Neural cell (in vitro differentiated cells): Measurements from ENCODE around the gene DNAJB6. TPM values are rescaled to one million over a fixed set of nuclear protein-coding genes. Genes with fewer than 3 reads are reported as not detected.

Source experiments
- H2AFZ ChIP-seq: fragments of 200-600, 300-800 bp; sonication (generic), shearing (Covaris generic); 2 replicates; pipeline ENCODE4 v1.6.0; 2014; ENCODE audit warnings: low read depth, mild to moderate bottlenecking, antibody characterized with exemption, low read length, moderate library complexity
- H3F3A ChIP-seq: fragments of 200-600 bp; shearing (Covaris generic); 2 replicates; pipeline ENCODE4 v1.6.1; 2016; ENCODE audit warnings: mild to moderate bottlenecking, moderate library complexity, mixed read lengths, antibody characterized with exemption, low read length; ENCODE audit not compliant: insufficient read depth, poor library complexity, severe bottlenecking
- H3K27ac ChIP-seq: fragments of 200-600, 300-800 bp; sonication (generic), shearing (Covaris generic); 2 replicates; pipeline ENCODE4 v1.5.1; 2014; ENCODE audit warnings: mild to moderate bottlenecking, low read length, moderate library complexity
- H3K27me3 ChIP-seq: fragments of 300-800, 200-600 bp; sonication (generic), shearing (Covaris generic); 2 replicates; pipeline ENCODE4 v1.6.0; 2014; ENCODE audit warnings: mild to moderate bottlenecking, low read depth, low read length, moderate library complexity; ENCODE audit not compliant: insufficient read depth
- H3K36me3 ChIP-seq: fragments of 300-800, 200-600 bp; sonication (generic), shearing (Covaris generic); 2 replicates; pipeline ENCODE4 v1.5.1; 2014; ENCODE audit warnings: mild to moderate bottlenecking, antibody characterized with exemption, low read length, moderate library complexity; ENCODE audit not compliant: insufficient read depth
- H3K4me2 ChIP-seq: fragments of 300-800, 200-600 bp; sonication (generic), shearing (Covaris generic); 2 replicates; pipeline ENCODE4 v1.6.0; 2014; ENCODE audit warnings: mild to moderate bottlenecking, low read length
- H3K4me3 ChIP-seq: fragments of 300-800, 200-600 bp; sonication (generic), shearing (Covaris generic); 2 replicates; pipeline ENCODE4 v1.5.1; 2014; ENCODE audit warnings: mild to moderate bottlenecking, low read length, moderate library complexity
- H3K79me2 ChIP-seq: fragments of 200-600 bp; shearing (Covaris generic); replicated peaks from 2 replicates; pipeline ENCODE4 v1.6.0; 2014; ENCODE audit warnings: mild to moderate bottlenecking, low read length, moderate library complexity; ENCODE audit not compliant: insufficient read depth
- H3K9ac ChIP-seq: fragments of 300-800, 200-600 bp; sonication (generic), shearing (Covaris generic); 2 replicates; pipeline ENCODE4 v1.6.1; 2016; ENCODE audit warnings: mild to moderate bottlenecking, low read length, mixed read lengths
- H3K9me2 ChIP-seq: fragments of 200-600 bp; shearing (Covaris generic); 2 replicates; pipeline ENCODE4 v1.6.1; 2016; ENCODE audit warnings: mild to moderate bottlenecking, low read length, mixed read lengths; ENCODE audit not compliant: insufficient read depth
- H3K9me3 ChIP-seq: fragments of 200-600, 300-800 bp; sonication (generic), shearing (Covaris generic); 2 replicates; pipeline ENCODE4 v1.6.1; 2016; ENCODE audit warnings: mild to moderate bottlenecking, mixed run types, low read length, moderate library complexity, mixed read lengths
- H4K20me1 ChIP-seq: fragments of 200-600 bp; shearing (Covaris generic); 2 replicates; pipeline ENCODE4 v1.6.1; 2016; ENCODE audit warnings: mild to moderate bottlenecking, mixed run types; ENCODE audit not compliant: insufficient read depth
- EP300 ChIP-seq: fragments of 450-650 bp; conservative IDR thresholded peaks from 2 replicates; pipeline ENCODE4 v1.6.1; 2014; ENCODE audit warnings: antibody characterized with exemption, mild to moderate bottlenecking, moderate library complexity; ENCODE audit not compliant: poor library complexity, severe bottlenecking
- EZH2 ChIP-seq: fragments of 200-600, 300-800 bp; shearing (Covaris generic), sonication (generic); IDR thresholded peaks from 2 replicates; pipeline ENCODE4 v1.6.1; 2014; ENCODE audit warnings: antibody characterized with exemption, low read length, borderline replicate concordance, mild to moderate bottlenecking; ENCODE audit not compliant: insufficient read depth, poor library complexity, severe bottlenecking
- MXI1 ChIP-seq: fragments of 450-650 bp; conservative IDR thresholded peaks from 2 replicates; pipeline ENCODE4 v1.6.1; 2014; ENCODE audit warnings: antibody characterized with exemption, mild to moderate bottlenecking; ENCODE audit not compliant: poor library complexity, severe bottlenecking
- POLR2AphosphoS5 ChIP-seq: IDR thresholded peaks from 2 replicates; pipeline ENCODE4 v1.6.1; 2012
- RAD21 ChIP-seq: fragments of 450-650 bp; conservative IDR thresholded peaks from 2 replicates; pipeline ENCODE4 v1.6.1; 2014; ENCODE audit warnings: antibody characterized with exemption, mild to moderate bottlenecking, moderate library complexity
- SMC3 ChIP-seq: fragments of 450-650 bp; conservative IDR thresholded peaks from 2 replicates; pipeline ENCODE4 v1.6.1; 2014; ENCODE audit warnings: antibody characterized with exemption, mild to moderate bottlenecking, moderate library complexity; ENCODE audit not compliant: poor library complexity
- TAF1 ChIP-seq: IDR thresholded peaks from 2 replicates; pipeline ENCODE4 v1.6.1; 2012; ENCODE audit warnings: low read depth
- polyA plus RNA-seq: library from polyadenylated mRNA; depleted of rRNA; stranded (reverse); fragments of >200 nt; gene quantifications from 2 replicates; pipeline ENCODE4 v1.2.3, GENCODE V29; 2014
- TF ChIP-seq, protein P1 (sequence below): IDR thresholded peaks from 2 replicates; pipeline ENCODE4 v1.6.1; 2012; ENCODE audit warnings: borderline replicate concordance
- TF ChIP-seq, protein P2 (sequence below): fragments of 450-650 bp; IDR thresholded peaks from 2 replicates; pipeline ENCODE4 v1.5.1; 2014; ENCODE audit warnings: antibody characterized with exemption, mild to moderate bottlenecking, moderate library complexity; ENCODE audit not compliant: poor library complexity, severe bottlenecking

DNAJB6 gene
- polyA plus RNA-seq, 1 donor from 2014 or later, result 427 TPM

DNA sequence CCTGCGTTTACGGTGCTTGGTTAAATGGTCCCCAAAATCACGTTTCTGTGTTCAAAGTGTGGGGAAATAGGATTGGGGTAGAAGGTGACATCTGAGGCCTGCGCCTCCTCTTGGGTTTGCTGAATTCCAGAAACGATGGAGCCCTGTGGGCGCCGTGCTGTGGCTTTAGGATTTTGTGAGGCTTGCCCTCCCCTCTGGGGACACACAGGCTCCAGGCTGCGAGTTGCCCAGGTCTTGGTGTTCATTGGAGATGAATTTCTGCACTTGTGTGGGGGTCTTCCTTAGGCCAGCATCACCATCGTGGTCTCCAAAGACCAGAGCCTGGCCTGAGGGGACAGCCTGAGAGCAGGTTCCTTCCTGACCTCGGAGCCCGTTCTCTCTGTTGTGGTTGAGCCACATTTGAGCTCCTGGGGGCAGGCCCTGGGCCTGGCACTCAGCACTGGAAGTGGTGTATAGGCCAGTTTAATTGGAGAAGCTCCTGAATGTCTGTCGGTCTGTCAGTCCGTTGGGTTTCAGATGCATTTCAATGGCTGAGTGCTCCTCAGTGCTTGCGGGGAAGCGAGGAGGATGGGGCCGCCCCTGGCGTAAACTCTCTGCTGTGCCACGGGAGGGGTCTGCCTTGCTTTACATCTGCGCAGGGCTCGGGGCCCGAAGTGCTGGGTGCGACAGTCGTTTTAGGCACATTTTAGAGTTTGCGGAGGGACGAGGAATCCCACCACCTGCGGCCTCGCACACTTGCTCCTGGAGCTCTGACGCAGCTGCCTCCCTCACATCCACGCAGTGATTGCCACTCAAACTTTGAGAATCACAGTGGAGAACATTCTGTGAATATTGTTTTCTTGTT is 71.7 kb downstream of the DNAJB6 start:
- Histone ChIP-seq H3K4me3 (no peak overlapping the region), H3K79me2 (no peaks in the 10 kb centered on the region), H3K27me3 (no peaks in the 10 kb centered on the region), H4K20me1 (no peaks in the 10 kb centered on the region), H3F3A (no peaks in the 10 kb centered on the region), H3K9ac (no peak overlapping the region), H3K9me2 (no peaks in the 10 kb centered on the region), H3K9me3 (no peaks in the 10 kb centered on the region), H2AFZ (no peak overlapping the region), H3K27ac (no peak overlapping the region), H3K4me2 (no peak overlapping the region), H3K36me3 (no peaks in the 10 kb centered on the region)
- TF ChIP-seq, protein P1, sequence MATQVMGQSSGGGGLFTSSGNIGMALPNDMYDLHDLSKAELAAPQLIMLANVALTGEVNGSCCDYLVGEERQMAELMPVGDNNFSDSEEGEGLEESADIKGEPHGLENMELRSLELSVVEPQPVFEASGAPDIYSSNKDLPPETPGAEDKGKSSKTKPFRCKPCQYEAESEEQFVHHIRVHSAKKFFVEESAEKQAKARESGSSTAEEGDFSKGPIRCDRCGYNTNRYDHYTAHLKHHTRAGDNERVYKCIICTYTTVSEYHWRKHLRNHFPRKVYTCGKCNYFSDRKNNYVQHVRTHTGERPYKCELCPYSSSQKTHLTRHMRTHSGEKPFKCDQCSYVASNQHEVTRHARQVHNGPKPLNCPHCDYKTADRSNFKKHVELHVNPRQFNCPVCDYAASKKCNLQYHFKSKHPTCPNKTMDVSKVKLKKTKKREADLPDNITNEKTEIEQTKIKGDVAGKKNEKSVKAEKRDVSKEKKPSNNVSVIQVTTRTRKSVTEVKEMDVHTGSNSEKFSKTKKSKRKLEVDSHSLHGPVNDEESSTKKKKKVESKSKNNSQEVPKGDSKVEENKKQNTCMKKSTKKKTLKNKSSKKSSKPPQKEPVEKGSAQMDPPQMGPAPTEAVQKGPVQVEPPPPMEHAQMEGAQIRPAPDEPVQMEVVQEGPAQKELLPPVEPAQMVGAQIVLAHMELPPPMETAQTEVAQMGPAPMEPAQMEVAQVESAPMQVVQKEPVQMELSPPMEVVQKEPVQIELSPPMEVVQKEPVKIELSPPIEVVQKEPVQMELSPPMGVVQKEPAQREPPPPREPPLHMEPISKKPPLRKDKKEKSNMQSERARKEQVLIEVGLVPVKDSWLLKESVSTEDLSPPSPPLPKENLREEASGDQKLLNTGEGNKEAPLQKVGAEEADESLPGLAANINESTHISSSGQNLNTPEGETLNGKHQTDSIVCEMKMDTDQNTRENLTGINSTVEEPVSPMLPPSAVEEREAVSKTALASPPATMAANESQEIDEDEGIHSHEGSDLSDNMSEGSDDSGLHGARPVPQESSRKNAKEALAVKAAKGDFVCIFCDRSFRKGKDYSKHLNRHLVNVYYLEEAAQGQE, result no peak
- TF ChIP-seq, protein P2, sequence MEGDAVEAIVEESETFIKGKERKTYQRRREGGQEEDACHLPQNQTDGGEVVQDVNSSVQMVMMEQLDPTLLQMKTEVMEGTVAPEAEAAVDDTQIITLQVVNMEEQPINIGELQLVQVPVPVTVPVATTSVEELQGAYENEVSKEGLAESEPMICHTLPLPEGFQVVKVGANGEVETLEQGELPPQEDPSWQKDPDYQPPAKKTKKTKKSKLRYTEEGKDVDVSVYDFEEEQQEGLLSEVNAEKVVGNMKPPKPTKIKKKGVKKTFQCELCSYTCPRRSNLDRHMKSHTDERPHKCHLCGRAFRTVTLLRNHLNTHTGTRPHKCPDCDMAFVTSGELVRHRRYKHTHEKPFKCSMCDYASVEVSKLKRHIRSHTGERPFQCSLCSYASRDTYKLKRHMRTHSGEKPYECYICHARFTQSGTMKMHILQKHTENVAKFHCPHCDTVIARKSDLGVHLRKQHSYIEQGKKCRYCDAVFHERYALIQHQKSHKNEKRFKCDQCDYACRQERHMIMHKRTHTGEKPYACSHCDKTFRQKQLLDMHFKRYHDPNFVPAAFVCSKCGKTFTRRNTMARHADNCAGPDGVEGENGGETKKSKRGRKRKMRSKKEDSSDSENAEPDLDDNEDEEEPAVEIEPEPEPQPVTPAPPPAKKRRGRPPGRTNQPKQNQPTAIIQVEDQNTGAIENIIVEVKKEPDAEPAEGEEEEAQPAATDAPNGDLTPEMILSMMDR, result no peak
- TF ChIP-seq EP300, result no peak
- no peak for TF ChIP-seq MXI1
- no peak for TF ChIP-seq RAD21

DNA sequence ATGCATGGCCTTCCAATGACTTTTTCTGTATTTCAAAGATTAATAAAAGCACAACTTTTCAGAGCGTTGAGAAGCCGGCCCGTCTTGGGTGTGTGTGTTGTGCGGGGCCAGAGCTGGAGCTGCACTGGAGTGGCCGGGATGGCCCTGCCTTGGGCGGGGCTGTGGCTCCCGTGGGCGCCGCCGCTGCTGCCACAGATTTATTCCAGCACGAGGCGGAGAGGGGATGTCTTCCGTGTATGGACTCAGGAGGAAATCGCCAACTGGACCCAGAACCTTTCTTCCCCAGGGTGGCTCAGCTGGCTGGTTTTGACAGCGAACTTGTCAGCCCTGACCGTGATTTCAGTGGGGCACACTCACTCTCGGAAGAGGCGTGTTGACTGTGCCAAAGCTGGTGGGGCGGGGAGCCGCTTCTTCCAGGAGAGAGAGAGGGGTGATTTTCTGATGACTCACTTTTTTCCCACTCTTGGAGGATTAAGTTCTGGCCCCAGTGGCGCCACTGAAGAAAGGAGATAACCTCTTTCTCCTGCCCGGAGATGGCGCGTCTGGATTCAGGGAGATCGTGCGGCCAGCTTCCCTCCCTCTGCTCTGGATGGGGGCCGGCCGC is 72.4 kb downstream of the DNAJB6 start:
- no peak overlapping the region for H3K9ac ChIP-seq
- H3K36me3 ChIP-seq, result no peaks in the 10 kb centered on the region

More for the DNA sequence above, 72.4 kb downstream of the DNAJB6 start:
- Histone ChIP-seq H3K27ac (no peak overlapping the region), H3K4me2 (no peak overlapping the region), H3K4me3 (no peak overlapping the region), H3K9me2 (no peaks in the 10 kb centered on the region), H4K20me1 (no peaks in the 10 kb centered on the region), H3K27me3 (no peaks in the 10 kb centered on the region), H2AFZ (no peak overlapping the region), H3F3A (no peaks in the 10 kb centered on the region), H3K79me2 (no peaks in the 10 kb centered on the region), H3K9me3 (no peaks in the 10 kb centered on the region)
- TF ChIP-seq EP300 (no peak), EZH2 (no peak), POLR2AphosphoS5 (no peak), TAF1 (no peak), MXI1 (no peak), RAD21 (no peak), SMC3 (no peak)
- TF ChIP-seq, protein P2, result no peak
- TF ChIP-seq, protein P1, result no peak
